ENCODE results near the gene CCDC92.
"Not testable (repeated sequence)": the region's sequence is repeated elsewhere in the genome, so short reads cannot be mapped to it uniquely, and the experiment has no call there.

The CCDC92 gene

DNA sequence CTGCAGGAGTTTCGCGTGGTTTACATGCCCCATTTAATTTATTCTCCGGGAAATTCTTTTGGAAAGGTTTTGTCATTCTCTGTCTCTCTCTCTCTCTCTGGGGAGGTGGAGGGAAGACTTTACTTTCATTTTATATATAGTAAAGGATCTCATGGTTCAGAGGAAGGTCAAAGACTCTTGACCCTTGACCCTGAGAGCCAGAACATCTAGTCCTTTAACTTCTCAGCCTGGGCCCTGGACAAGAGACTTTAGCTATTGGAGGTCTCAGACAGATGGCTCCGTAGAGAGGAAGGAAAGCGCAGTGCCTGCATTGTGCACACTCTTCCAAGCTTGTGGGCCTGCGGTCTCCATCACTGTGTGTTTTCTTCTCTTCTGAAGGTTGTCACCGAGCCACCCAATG lies 43.7 kb downstream of the CCDC92 start:
- no peak overlapping the region for H3K27ac Mint-ChIP-seq
- ATAC-seq (no peak), DNase-seq (ENCODE audit: low spot score in 2 of 2) (no peak)
- H3K4me3 Mint-ChIP-seq = no peak overlapping the region
- H3K36me3 Mint-ChIP-seq = no peaks in the 10 kb centered on the region
- no peaks in the 10 kb centered on the region for H3K9me3 Mint-ChIP-seq
- H3K4me1 Mint-ChIP-seq = peaks cover 17% of the 10 kb centered on the region

DNA sequence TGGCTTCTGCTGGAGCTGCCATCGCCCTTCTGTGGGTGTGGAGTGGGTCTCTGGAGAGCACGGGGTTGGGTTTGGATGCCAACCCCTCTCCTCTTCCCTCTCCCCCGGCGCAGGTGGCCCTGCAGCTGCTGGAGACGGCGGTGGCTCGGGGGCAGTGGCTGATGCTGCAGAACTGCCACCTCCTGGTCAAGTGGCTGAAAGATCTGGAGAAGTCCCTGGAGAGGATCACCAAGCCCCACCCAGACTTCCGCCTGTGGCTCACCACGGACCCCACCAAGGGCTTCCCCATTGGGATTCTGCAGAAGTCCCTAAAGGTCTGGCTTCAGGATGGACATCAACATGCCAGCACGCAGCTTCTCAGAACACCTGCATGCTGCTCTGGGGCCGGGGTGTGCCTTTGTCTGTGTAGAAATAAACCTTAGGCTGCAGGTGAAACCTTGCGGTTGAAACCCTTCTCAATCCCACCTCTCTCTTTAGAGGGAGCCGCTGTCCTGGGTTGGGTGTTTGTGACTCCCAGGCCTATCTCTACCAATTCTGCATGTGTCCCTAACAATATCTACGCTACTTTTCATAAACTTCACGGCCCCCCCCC lies 44.3 kb downstream of the CCDC92 start:
- Mint-ChIP-seq H3K4me1 (peaks cover 16% of the 10 kb centered on the region), H3K4me3 (no peak overlapping the region), H3K27ac (no peak overlapping the region), H3K9me3 (no peaks in the 10 kb centered on the region), H3K36me3 (no peaks in the 10 kb centered on the region)
- no peak for DNase-seq (ENCODE audit: low spot score in 2 of 2)
- no peak for ATAC-seq

DNA sequence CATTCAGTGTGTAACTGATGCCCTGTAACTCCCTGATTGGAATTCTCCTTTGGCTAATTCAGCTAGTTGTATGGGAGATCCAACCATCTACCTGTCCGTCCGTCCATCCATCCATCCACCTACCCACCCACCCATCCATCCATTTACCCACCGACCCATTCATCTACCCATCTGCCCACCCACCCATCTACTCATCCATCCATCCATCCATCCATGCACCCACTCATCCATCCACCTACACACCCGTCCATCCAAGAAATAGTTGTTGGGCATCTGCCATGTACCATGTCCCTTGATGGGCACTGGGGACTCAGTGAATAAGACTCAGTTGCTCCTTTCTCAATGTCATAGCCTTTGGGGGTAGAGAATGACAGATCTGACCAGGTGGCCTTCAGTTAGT lies 48.1 kb downstream of the CCDC92 start:
- ATAC-seq (no peak), DNase-seq (ENCODE audit: low spot score in 2 of 2) (no peak)
- H3K27ac Mint-ChIP-seq = no peak overlapping the region
- no peaks in the 10 kb centered on the region for H3K36me3 Mint-ChIP-seq
- H3K4me3 Mint-ChIP-seq = no peak overlapping the region
- no peaks in the 10 kb centered on the region for H3K9me3 Mint-ChIP-seq
- no peaks in the 10 kb centered on the region for H3K4me1 Mint-ChIP-seq

DNA sequence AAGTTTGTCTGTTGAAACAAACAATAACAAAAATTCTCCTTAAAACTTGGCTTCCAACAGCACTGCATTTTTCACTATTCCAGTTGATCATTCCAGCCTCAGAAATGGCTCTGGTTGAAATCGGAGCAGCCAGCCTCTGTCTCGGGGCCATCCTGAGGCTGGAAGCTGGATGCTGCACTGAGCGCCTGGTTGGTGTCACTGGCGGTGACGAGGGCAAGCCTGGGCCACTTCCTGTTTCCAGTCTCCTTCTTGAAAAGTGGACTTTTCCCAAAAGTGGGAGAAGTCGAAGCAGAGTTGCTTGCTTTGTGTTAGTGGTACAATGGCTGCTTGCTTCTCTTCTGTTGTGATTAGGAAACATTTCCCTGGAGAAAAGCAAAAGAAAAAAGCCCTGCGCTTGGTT lies 48.7 kb downstream of the CCDC92 start:
- DNase-seq (ENCODE audit: low spot score in 2 of 2) = no peak
- Mint-ChIP-seq H3K9me3 (no peaks in the 10 kb centered on the region), H3K4me1 (no peaks in the 10 kb centered on the region), H3K4me3 (no peak overlapping the region), H3K27ac (no peak overlapping the region), H3K36me3 (no peaks in the 10 kb centered on the region)
- ATAC-seq = no peak

DNA sequence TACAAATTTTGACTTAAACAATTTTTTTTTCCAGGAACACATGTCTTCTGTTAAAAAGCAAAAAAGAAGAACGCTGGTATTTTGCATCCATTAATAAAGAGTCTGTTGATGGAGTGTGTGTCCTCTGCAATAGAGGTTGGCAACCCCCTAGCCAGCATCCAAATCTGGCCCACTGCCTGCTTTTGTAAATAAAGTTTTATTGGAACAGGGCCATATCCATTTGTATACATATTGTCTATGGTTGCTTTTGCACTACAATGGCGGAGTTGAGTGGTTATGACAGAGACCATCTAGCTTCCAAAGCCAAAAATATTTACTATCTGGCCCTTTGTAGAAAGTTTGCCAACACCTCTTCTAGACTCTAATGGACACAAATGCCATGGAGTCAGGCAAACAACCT lies 49.6 kb downstream of the CCDC92 start:
- ATAC-seq = no peak

DNA sequence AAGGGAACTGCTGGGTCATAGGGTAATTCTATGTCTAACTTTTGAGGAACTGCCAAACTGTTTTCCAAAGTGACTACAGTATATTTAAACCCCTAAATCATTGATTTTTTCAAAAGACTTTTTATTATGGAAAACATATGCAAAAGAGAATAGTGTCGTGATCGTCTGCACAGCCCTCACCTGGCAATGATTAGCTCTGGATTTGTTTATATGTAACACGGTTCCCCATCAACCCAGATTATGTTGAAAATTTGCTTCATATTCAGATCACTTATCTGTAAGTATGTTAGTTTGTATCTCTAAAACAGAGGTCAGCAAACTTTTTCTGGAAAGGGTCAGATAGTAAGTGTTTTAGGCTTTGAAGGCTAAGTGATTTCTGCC lies 52.7 kb downstream of the CCDC92 start:
- no peaks in the 10 kb centered on the region for H3K9me3 Mint-ChIP-seq
- no peak overlapping the region for H3K27ac Mint-ChIP-seq
- H3K4me1 Mint-ChIP-seq = peaks cover 14% of the 10 kb centered on the region
- ATAC-seq (no peak), DNase-seq (ENCODE audit: low spot score in 2 of 2) (no peak)
- no peak overlapping the region for H3K4me3 Mint-ChIP-seq
- no peaks in the 10 kb centered on the region for H3K36me3 Mint-ChIP-seq

More for the DNA sequence above, 49.6 kb downstream of the CCDC92 start:
- Mint-ChIP-seq H3K4me3 (no peak overlapping the region), H3K9me3 (no peaks in the 10 kb centered on the region), H3K36me3 (no peaks in the 10 kb centered on the region), H3K27ac (no peak overlapping the region), H3K4me1 (no peaks in the 10 kb centered on the region)
- DNase-seq (ENCODE audit: low spot score in 2 of 2) = no peak

DNA sequence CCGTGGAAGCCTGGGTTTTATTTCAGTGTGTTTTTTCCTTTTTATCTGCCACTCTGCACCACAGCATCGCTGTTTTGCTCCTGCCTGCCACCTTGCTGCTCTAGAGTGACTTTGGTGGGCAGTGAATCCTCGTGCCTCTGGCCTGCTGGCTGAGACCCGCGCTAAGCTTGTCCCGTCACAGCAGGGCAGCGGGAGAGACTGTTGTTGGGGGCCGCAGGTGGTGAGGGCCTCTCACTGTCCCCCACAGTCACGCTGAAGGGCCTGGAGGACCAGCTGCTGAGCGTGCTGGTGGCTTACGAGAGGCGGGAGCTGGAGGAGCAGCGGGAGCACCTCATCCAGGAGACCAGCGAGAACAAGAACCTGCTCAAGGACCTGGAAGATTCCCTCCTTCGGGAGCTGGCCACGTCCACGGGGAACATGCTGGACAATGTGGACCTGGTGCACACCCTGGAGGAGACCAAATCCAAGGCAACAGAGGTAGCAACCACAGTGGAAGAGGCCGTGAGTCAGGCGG lies 55.2 kb downstream of the CCDC92 start:
- no peak for DNase-seq (ENCODE audit: low spot score in 2 of 2)
- Mint-ChIP-seq H3K9me3 (no peaks in the 10 kb centered on the region), H3K4me1 (peaks cover 14% of the 10 kb centered on the region), H3K4me3 (no peak overlapping the region), H3K27ac (no peak overlapping the region), H3K36me3 (no peaks in the 10 kb centered on the region)
- ATAC-seq = no peak

DNA sequence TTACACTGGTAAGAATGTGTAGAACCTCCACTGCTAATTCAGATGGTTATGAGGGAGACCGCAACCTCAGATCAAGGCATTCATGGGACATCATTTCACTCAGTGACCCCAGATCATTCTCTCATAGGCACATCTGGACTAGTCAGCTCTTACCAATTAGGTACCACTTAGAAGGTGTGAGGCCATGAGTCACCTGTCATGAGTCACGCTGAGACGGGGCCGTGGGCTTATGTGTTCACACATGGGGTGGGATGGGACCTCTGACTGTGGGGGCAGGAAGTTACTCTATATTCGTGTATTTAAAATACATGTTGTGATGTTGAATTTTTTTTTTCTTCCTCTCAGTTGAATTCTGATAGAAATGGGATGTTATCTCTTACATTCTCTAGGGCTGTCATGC lies 55.9 kb downstream of the CCDC92 start:
- Mint-ChIP-seq H3K27ac (no peak overlapping the region), H3K4me3 (no peak overlapping the region), H3K9me3 (no peaks in the 10 kb centered on the region), H3K4me1 (peaks cover 14% of the 10 kb centered on the region), H3K36me3 (no peaks in the 10 kb centered on the region)
- peak; percentile 26 to 72 for DNase-seq (ENCODE audit: low spot score in 2 of 2)
- ATAC-seq = peak; percentile 99

DNA sequence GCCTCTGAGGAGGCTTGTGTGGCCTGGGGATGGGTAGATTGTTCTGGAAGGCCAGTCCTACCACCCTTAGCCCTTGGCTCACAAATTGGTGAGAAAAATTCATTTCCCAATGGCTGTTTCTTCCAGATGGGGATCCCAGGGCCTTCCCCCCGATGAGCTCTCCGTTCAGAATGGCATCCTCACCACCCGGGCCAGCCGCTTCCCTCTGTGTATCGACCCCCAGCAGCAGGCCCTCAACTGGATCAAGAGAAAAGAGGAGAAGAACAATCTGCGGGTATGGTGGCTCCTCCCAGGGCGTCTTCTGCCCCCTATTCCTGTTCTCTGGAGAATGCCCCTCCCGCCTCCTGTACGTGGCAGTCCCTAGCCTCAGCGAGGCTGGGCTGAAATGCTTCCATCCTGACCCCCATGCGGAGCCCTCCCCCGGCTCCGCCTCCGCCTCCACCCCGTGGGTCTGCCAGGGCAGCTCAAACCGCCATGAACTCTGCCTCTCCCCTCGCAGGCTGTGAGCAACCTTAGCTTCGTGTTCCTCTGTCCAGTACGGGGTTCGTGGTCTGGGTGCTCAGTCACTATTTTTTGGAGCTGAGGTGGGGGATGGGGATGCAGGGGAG lies 57.8 kb downstream of the CCDC92 start:
- peak overlapping the region; percentile 52 for H3K27ac Mint-ChIP-seq
- ATAC-seq = no peak
- H3K4me1 Mint-ChIP-seq = peaks cover 21% of the 10 kb centered on the region
- no peak overlapping the region for H3K4me3 Mint-ChIP-seq
- no peak for DNase-seq (ENCODE audit: low spot score in 2 of 2)
- H3K9me3 Mint-ChIP-seq = no peaks in the 10 kb centered on the region
- H3K36me3 Mint-ChIP-seq = peaks cover 6% of the 10 kb centered on the region

DNA sequence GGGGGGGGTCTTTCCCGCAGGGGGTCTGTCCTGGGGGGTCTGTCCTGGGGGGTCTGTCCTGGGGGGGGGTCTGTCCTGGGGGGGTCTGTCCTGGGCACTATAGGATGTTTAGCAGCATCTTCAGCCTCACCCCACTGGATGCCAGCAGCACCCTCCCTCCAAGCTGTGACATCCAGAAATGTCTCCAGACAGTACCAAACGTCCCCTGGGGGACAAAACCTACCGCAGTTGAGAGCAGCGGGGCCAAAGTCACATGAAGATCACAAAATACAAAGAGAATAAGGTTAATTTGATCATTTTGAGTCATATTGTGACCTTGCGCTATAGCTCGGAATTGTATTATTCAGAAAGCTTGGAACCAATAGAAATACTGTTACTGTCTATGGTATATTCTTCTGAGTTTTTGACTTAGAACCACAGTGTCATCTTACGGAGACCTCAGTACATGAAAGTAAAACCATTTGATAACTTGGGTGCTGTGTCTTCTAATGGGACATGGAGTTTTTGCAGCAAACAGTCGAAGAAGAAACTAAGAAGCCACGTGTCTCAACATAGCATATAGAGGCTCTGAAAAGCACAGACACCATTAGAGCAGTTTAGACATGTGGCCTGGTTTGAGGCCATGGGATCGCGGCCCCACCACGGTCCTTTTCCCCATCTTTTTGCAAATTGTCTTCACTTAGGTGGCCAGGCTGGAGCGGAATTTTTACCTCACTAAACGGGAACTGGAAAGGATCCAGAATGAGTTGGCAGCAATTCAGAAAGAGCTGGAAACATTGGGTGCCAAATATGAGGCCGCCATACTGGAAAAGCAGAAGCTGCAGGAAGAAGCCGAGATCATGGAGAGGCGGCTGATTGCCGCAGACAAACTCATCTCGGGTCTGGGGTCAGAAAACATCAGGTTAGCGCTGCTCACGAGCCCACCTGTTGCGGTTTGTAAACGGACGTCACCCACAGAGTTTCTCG lies 59.9 kb downstream of the CCDC92 start:
- H3K4me3 Mint-ChIP-seq = no peak overlapping the region
- peak; percentile 6 for ATAC-seq
- no peak for DNase-seq (ENCODE audit: low spot score in 2 of 2)
- H3K36me3 Mint-ChIP-seq = peaks cover 6% of the 10 kb centered on the region
- peaks cover 21% of the 10 kb centered on the region for H3K4me1 Mint-ChIP-seq
- no peaks in the 10 kb centered on the region for H3K9me3 Mint-ChIP-seq
- peak overlapping the region; percentile 45 for H3K27ac Mint-ChIP-seq

DNA sequence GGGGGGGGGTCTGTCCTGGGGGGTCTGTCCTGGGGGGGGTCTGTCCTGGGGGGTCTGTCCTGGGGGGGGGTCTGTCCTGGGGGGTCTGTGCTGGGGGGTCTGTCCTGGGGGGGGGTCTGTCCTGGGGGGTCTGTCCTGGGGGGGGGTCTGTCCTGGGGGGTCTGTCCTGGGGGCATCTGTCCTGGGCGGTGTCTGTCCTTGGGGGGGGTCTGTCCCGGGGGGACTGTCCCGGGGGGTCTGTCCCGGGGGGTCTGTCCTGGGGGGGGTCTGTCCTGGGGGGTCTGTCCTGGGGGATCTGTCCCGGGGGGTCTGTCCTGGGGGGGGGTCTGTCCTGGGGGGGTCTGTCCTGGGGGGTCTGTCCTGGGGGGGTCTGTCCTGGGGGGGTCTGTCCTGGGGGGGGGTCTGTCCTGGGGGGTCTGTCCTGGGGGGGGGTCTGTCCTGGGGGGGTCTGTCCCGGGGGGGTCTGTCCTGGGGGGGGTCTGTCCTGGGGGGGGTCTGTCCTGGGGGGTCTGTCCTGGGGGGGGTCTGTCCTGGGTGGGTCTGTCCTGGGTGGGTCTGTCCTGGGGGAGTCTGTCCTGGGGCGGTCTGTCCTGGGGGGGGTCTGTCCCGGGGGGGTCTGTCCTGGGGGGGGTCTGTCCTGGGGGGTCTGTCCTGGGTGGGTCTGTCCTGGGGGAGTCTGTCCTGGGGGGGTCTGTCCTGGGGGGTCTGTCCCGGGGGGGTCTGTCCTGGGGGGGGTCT lies 60.8 kb downstream of the CCDC92 start:
- not testable (repeated sequence) for H3K27ac Mint-ChIP-seq; H3K9me3 Mint-ChIP-seq; H3K4me3 Mint-ChIP-seq; H3K36me3 Mint-ChIP-seq; ATAC-seq; DNase-seq (ENCODE audit: low spot score in 2 of 2)
- peaks cover 16% of the 10 kb centered on the region for H3K4me1 Mint-ChIP-seq

DNA sequence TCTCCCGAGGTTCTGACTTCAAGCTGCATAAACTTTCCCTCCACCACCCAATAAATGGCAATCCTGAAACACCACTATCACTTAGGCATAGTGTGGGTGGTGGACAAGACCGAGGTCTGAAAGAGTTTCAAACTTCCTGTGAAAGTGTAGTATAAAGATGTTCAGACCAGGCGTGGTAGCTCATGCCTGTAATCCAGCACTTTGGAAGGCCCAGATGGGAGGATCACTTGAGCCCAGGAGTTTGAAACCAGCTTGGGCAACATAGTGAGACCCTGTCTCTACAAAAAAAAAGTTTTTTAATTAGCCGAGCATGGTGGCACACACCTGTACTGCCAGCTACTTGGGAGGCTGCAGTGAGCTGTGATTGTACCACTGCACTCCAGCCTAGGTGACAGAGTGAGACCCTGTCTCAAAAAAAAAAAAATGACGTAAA lies 61.9 kb downstream of the CCDC92 start:
- Mint-ChIP-seq H3K9me3 (no peaks in the 10 kb centered on the region), H3K36me3 (peaks cover 6% of the 10 kb centered on the region), H3K4me3 (no peak overlapping the region), H3K27ac (peak overlapping the region; percentile 62), H3K4me1 (peaks cover 7% of the 10 kb centered on the region)
- DNase-seq (ENCODE audit: low spot score in 2 of 2) (no peak), ATAC-seq (peak; percentile 60)

DNA sequence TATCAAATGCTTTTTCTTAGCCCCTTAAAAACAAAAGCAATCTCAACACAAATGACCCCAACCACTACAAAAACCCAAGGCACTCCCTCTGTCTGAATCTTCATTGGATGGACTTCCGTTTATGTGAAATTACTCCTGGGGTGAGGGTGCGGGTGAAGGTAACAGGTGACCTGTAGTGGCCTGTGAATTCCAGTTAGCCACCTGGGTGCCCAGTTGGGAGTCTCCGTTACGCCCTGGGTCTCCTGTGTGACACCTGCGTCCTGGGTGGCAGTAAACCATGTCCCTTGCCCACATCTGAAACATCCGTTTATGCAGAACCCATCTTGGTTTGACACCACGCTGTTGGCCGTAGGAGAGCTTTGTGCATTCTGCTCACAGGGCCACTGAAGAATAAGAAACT lies 62.6 kb downstream of the CCDC92 start:
- no peaks in the 10 kb centered on the region for H3K9me3 Mint-ChIP-seq
- H3K4me1 Mint-ChIP-seq = peaks cover 14% of the 10 kb centered on the region
- DNase-seq (ENCODE audit: low spot score in 2 of 2) = no peak
- H3K27ac Mint-ChIP-seq = no peak overlapping the region
- H3K36me3 Mint-ChIP-seq = peaks cover 6% of the 10 kb centered on the region
- no peak overlapping the region for H3K4me3 Mint-ChIP-seq
- ATAC-seq = no peak

DNA sequence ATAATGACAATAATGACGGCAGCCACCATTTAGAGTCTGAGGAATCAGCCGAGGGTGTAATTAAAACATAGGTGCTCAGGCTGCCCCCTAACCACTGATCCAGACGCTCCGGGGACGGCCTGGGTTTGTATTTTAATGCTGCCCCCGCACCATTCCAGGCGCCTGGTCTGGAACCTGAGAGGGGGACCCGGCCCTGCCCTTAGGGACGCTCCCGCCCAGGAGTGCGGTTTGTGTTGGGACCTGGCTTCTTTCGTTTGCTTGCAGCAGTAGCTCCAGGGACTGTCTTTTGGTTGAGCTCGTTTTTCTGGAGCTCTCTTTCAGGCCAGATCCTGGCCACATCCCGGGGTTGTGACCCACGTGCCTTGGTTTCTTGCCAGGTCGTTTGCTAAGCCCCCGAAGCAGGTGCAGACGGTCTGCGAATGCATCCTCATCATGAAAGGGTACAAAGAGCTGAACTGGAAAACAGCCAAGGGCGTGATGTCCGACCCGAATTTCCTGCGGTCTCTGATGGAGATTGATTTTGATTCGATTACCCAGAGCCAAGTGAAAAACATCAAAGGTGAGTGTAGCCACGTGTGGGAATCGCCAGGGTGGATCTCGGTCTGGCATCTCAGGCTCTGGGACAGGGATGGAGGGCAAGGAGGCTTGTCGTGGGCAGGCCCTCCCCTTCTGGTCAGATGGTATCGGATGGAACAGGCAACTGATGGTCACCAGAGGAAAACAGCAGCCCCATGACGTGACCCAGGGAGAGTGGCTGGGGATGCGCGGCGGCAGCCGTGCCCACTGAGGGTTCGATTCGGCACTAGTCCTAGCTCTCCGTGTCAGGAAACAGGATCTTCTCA lies 63.5 kb downstream of the CCDC92 start:
- no peak overlapping the region for H3K27ac Mint-ChIP-seq
- H3K9me3 Mint-ChIP-seq = no peaks in the 10 kb centered on the region
- DNase-seq (ENCODE audit: low spot score in 2 of 2) = no peak
- no peak for ATAC-seq
- peaks cover 6% of the 10 kb centered on the region for H3K36me3 Mint-ChIP-seq
- no peak overlapping the region for H3K4me3 Mint-ChIP-seq
- peaks cover 14% of the 10 kb centered on the region for H3K4me1 Mint-ChIP-seq
